Measurements from ENCODE around the gene USP19.

Gene USP19

GRCh38 chr3:49166752-49167556, 46.3 kb upstream of the USP19 start:
- TF ChIP-seq RARB (CRISPR knock-in tag; IDR thresholded peaks at IDR 0.05), result no peak
- no peak for TF ChIP-seq POU6F1 (CRISPR knock-in tag; IDR thresholded peaks at IDR 0.05; ENCODE audit: borderline replicate concordance, low read depth)
- no peak for TF ChIP-seq ZC3H10 (CRISPR knock-in tag; IDR thresholded peaks at IDR 0.05)
- TF ChIP-seq TOX (CRISPR knock-in tag; IDR thresholded peaks at IDR 0.05; ENCODE audit: borderline replicate concordance), result no peak
- no peak for TF ChIP-seq CSDC2 (CRISPR knock-in tag; IDR thresholded peaks at IDR 0.05)
- no peak for TF ChIP-seq ZNF8 (CRISPR knock-in tag; IDR thresholded peaks at IDR 0.05)
- no peak for TF ChIP-seq OSR1 (CRISPR knock-in tag; IDR thresholded peaks at IDR 0.05)
- TF ChIP-seq TCF4 (CRISPR knock-in tag; IDR thresholded peaks at IDR 0.05; ENCODE audit: borderline replicate concordance), result no peak
- no peak for TF ChIP-seq ZFP30 (CRISPR knock-in tag; IDR thresholded peaks at IDR 0.05)
- no peak for TF ChIP-seq SNAI2 (CRISPR knock-in tag; IDR thresholded peaks at IDR 0.05)
- no peak for TF ChIP-seq ESRRG (CRISPR knock-in tag; IDR thresholded peaks at IDR 0.05)
- no peak for TF ChIP-seq CREB5 (CRISPR knock-in tag; IDR thresholded peaks at IDR 0.05; ENCODE audit: low read depth)
- no peak for TF ChIP-seq ZNF565 (CRISPR knock-in tag; conservative IDR thresholded peaks at IDR 0.05; ENCODE audit: low read depth)
- TF ChIP-seq GLIS3 (CRISPR knock-in tag; IDR thresholded peaks at IDR 0.05), result no peak
- TF ChIP-seq ARNTL (CRISPR knock-in tag; IDR thresholded peaks at IDR 0.05; ENCODE audit: borderline replicate concordance, low read depth), result no peak

GRCh38 chr3:49165771-49166751, 45.4 kb upstream of the USP19 start, which contains the start of gene CCDC71:
TSS of gene CCDC71 (minus strand) at chr3:49166331. CDS start at chr3:49164208, 2,123 bp downstream.
- TF ChIP-seq SNAI2 (CRISPR knock-in tag; IDR thresholded peaks at IDR 0.05) (peak; percentile 48; the same call in 1 of the 2 replicates), CSDC2 (CRISPR knock-in tag; IDR thresholded peaks at IDR 0.05) (peak; percentile 84), PATZ1 (CRISPR knock-in tag; IDR thresholded peaks at IDR 0.05; ENCODE audit: borderline replicate concordance) (no peak), ZFP3 (CRISPR knock-in tag; IDR thresholded peaks at IDR 0.05) (peak; percentile 74), ZNF565 (CRISPR knock-in tag; conservative IDR thresholded peaks at IDR 0.05; ENCODE audit: low read depth) (0 out of 2 replicates have a peak, but pooled peaks have one; percentile 66), TSHZ2 (CRISPR knock-in tag; IDR thresholded peaks at IDR 0.05) (peak; percentile 78)
- ATAC-seq, result peak; percentile 67

More at GRCh38 chr3:49166752-49167556, 46.3 kb upstream of the USP19 start:
- no peak for ATAC-seq

- ATAC-seq, result peak; percentile 9; the same call in 1 of the 3 replicates
- TF ChIP-seq ZFP3 (CRISPR knock-in tag; IDR thresholded peaks at IDR 0.05), result no peak
- no peak for TF ChIP-seq RARB (CRISPR knock-in tag; IDR thresholded peaks at IDR 0.05)
- no peak for TF ChIP-seq ZNF8 (CRISPR knock-in tag; IDR thresholded peaks at IDR 0.05)
- no peak for TF ChIP-seq GLIS3 (CRISPR knock-in tag; IDR thresholded peaks at IDR 0.05)
- TF ChIP-seq PATZ1 (CRISPR knock-in tag; IDR thresholded peaks at IDR 0.05; ENCODE audit: borderline replicate concordance), result no peak
- no peak for TF ChIP-seq ZNF565 (CRISPR knock-in tag; conservative IDR thresholded peaks at IDR 0.05; ENCODE audit: low read depth)
- no peak for TF ChIP-seq ISL1 (CRISPR knock-in tag; IDR thresholded peaks at IDR 0.05)
- TF ChIP-seq ESRRG (CRISPR knock-in tag; IDR thresholded peaks at IDR 0.05), result no peak
- no peak for TF ChIP-seq ZNF70 (CRISPR knock-in tag; IDR thresholded peaks at IDR 0.05)
- TF ChIP-seq SNAI2 (CRISPR knock-in tag; IDR thresholded peaks at IDR 0.05), result no peak
- TF ChIP-seq ARNTL (CRISPR knock-in tag; IDR thresholded peaks at IDR 0.05; ENCODE audit: borderline replicate concordance, low read depth), result no peak
- TF ChIP-seq PPARA (CRISPR knock-in tag; IDR thresholded peaks at IDR 0.05; ENCODE audit: borderline replicate concordance), result no peak
- TF ChIP-seq TCF4 (CRISPR knock-in tag; IDR thresholded peaks at IDR 0.05; ENCODE audit: borderline replicate concordance), result no peak
- no peak for TF ChIP-seq BACH2 (CRISPR knock-in tag; IDR thresholded peaks at IDR 0.05; ENCODE audit: borderline replicate concordance)
These were observed 44.5 kb upstream of the USP19 start for GRCh38 chr3:49164983-49165720.

Data from SK-N-SH treated with all-trans-retinoic acid at 6 μM for 48 hours (cell line).